ENCODE results near the gene EGFL7.
"Not testable (repeated sequence)": the region's sequence is repeated elsewhere in the genome, so short reads cannot be mapped to it uniquely, and the experiment has no call there.

Gene EGFL7

GRCh38 chr9:136709454-136710109 lies 46.9 kb downstream of the EGFL7 start (continued):
- TF ChIP-seq ZNF707 (tag by site-specific recombination; IDR thresholded peaks at IDR 0.05) (no peak), ZNF23 (tag by site-specific recombination; IDR thresholded peaks at IDR 0.05; ENCODE audit: borderline replicate concordance) (no peak), ZBTB21 (tag by site-specific recombination; IDR thresholded peaks at IDR 0.05) (no peak)

GRCh38 chr9:136710543-136710942 lies 47.8 kb downstream of the EGFL7 start:
- TF ChIP-seq ZBTB48 (tag by site-specific recombination; IDR thresholded peaks at IDR 0.05) (no peak), ZNF138 (tag by site-specific recombination; IDR thresholded peaks at IDR 0.05; ENCODE audit: borderline replicate concordance) (no peak), RBAK (tag by site-specific recombination; IDR thresholded peaks at IDR 0.05) (no peak), ZIC2 (tag by site-specific recombination; IDR thresholded peaks at IDR 0.05) (no peak), BCL11A (tag by site-specific recombination; IDR thresholded peaks at IDR 0.05; ENCODE audit: low read depth) (no peak), PRDM1 (tag by site-specific recombination; IDR thresholded peaks at IDR 0.05) (no peak), ZNF350 (tag by site-specific recombination; IDR thresholded peaks at IDR 0.05) (no peak), WT1 (tag by site-specific recombination; IDR thresholded peaks at IDR 0.05) (no peak), OVOL3 (tag by site-specific recombination; IDR thresholded peaks at IDR 0.05) (no peak), PRDM6 (tag by site-specific recombination; IDR thresholded peaks at IDR 0.05) (no peak), ZNF629 (tag by site-specific recombination; IDR thresholded peaks at IDR 0.05) (no peak), ZNF580 (tag by site-specific recombination; IDR thresholded peaks at IDR 0.05) (no peak), KLF8 (tag by site-specific recombination; IDR thresholded peaks at IDR 0.05) (no peak), ZFHX2 (tag by site-specific recombination; conservative IDR thresholded peaks at IDR 0.05) (no peak), TRIM28 (IDR thresholded peaks at IDR 0.05; ENCODE audit: borderline replicate concordance, low read length) (no peak), GLI2 (tag by site-specific recombination; IDR thresholded peaks at IDR 0.05; ENCODE audit: borderline replicate concordance, low read depth) (no peak), ZNF529 (tag by site-specific recombination; IDR thresholded peaks at IDR 0.05; ENCODE audit: insufficient replicate concordance) (no peak), ZNF843 (tag by site-specific recombination; IDR thresholded peaks at IDR 0.05) (no peak), ZNF324 (tag by site-specific recombination; IDR thresholded peaks at IDR 0.05) (no peak), YY2 (tag by site-specific recombination; IDR thresholded peaks at IDR 0.05) (no peak)
- no peak overlapping the region for H3K4me3 ChIP-seq (ENCODE audit: low read depth, low read length)
- H3K9me3 ChIP-seq (ENCODE audit: control insufficient read depth, insufficient read depth, low read depth, low read length), result no peaks in the 10 kb centered on the region
- H3K27ac ChIP-seq (ENCODE audit: extremely low read depth, low read depth, low read length), result no peak overlapping the region
- ChIA-PET POLR2A (interaction anchor here (6.4 kb wide), 1 partner anchor 18 kb away, joined by 79 read pairs; no protein-coding TSS in a partner anchor), CTCF (interaction anchor here (0.6 kb wide), 1 partner anchor 13 kb away, joined by 3 read pairs; no protein-coding TSS in a partner anchor)
- peaks cover 0 to 14% of the 10 kb centered on the region in 2 experiments; a peak in 2 of 3 replicates for H3K36me3 ChIP-seq (ENCODE audit: control insufficient read depth in 2 of 2, insufficient read depth in 1 of 2, low read length in 2 of 2)
- no peaks in the 10 kb centered on the region for H3K4me1 ChIP-seq (ENCODE audit: control insufficient read depth, insufficient read depth, low read length)

GRCh38 chr9:136711219-136711648 lies 48.5 kb downstream of the EGFL7 start:
- not testable (repeated sequence) for H3K9me3 ChIP-seq (ENCODE audit: control insufficient read depth, insufficient read depth, low read depth, low read length); H3K4me3 ChIP-seq (ENCODE audit: low read depth, low read length); H3K27ac ChIP-seq (ENCODE audit: extremely low read depth, low read depth, low read length); H3K4me1 ChIP-seq (ENCODE audit: control insufficient read depth, insufficient read depth, low read length)
- H3K36me3 ChIP-seq (ENCODE audit: control insufficient read depth in 2 of 2, insufficient read depth in 1 of 2, low read length in 2 of 2), result peaks cover 0 to 19% of the 10 kb centered on the region in 2 experiments; a peak in 2 of 3 replicates
- ChIA-PET POLR2A (interaction anchor here (6.4 kb wide), 1 partner anchor 17 kb away, joined by 79 read pairs; no protein-coding TSS in a partner anchor), CTCF (interaction anchor here (0.6 kb wide), 1 partner anchor 14 kb away, joined by 3 read pairs; no protein-coding TSS in a partner anchor)
- peak; percentile 75; the same call in 1 of the 2 replicates for TF ChIP-seq ZEB2 (tag by site-specific recombination; IDR thresholded peaks at IDR 0.05)
- 0 out of 2 replicates have a peak, but pooled peaks have one; percentile 30 for TF ChIP-seq ZNF391 (tag by site-specific recombination; IDR thresholded peaks at IDR 0.05; ENCODE audit: borderline replicate concordance, low read depth)
- peak; percentile 45; the same call in 1 of the 2 replicates for TF ChIP-seq ZXDB (tag by site-specific recombination; IDR thresholded peaks at IDR 0.05)
- 0 out of 2 replicates have a peak, but pooled peaks have one; percentile 24 for TF ChIP-seq ZNF600 (tag by site-specific recombination; IDR thresholded peaks at IDR 0.05)
- TF ChIP-seq GFI1B (tag by site-specific recombination; IDR thresholded peaks at IDR 0.05), result 0 out of 2 replicates have a peak, but pooled peaks have one; percentile 15
- peak; percentile 80; the same call in 1 of the 2 replicates for TF ChIP-seq ZBTB48 (tag by site-specific recombination; IDR thresholded peaks at IDR 0.05)
- 0 out of 2 replicates have a peak, but pooled peaks have one; percentile 39 for TF ChIP-seq PRDM4 (tag by site-specific recombination; IDR thresholded peaks at IDR 0.05)
- TF ChIP-seq ZNF121 (tag by site-specific recombination; IDR thresholded peaks at IDR 0.05), result peak; percentile 100
- peak; percentile 38; the same call in 1 of the 2 replicates for TF ChIP-seq WT1 (tag by site-specific recombination; IDR thresholded peaks at IDR 0.05)
- TF ChIP-seq ZBTB17 (tag by site-specific recombination; IDR thresholded peaks at IDR 0.05), result peak; percentile 64

Measured in HEK293 (cell line).